H7 (cell line): Measurements from ENCODE around the gene ZNF385C. TPM values are rescaled to one million over a fixed set of nuclear protein-coding genes. Genes with fewer than 3 reads are reported as not detected.

ENCODE experiments used
- DNase-seq: peaks from one replicate; pipeline ENCODE4 v3.0.0; 2012
- H3K27me3 ChIP-seq: 2 replicates; pipeline ENCODE4 v1.6.0; 2011; ENCODE audit warnings: mild to moderate bottlenecking, low read length; ENCODE audit not compliant: control insufficient read depth, insufficient read depth
- H3K36me3 ChIP-seq: replicated peaks from 2 replicates; pipeline ENCODE4 v1.5.1; 2011; ENCODE audit warnings: low read length; ENCODE audit not compliant: control insufficient read depth, insufficient read depth
- H3K4me3 ChIP-seq: 2 replicates; pipeline ENCODE4 v1.5.1; 2011; ENCODE audit warnings: low read depth, mild to moderate bottlenecking, control low read depth, low read length, moderate library complexity; ENCODE audit not compliant: insufficient read depth
- total RNA-seq: library from RNA; depleted of rRNA; stranded (reverse); fragments of >200 nt; shearing (Covaris generic); gene quantifications from 2 replicates; pipeline ENCODE4 v1.2.3, GENCODE V29; 2014

Gene ZNF385C
- total RNA-seq, 1 experiment from 2014 or later = 2.7 TPM

- Histone ChIP-seq H3K36me3 (no peaks in the 10 kb centered on the region), H3K4me3 (no peak overlapping the region), H3K27me3 (no peaks in the 10 kb centered on the region; the same call in 1 of the 2 replicates)
- DNase-seq = no peak
These were observed 18.7 kb downstream of the ZNF385C start for GRCh38 chr17:42079541-42079940.

DNA sequence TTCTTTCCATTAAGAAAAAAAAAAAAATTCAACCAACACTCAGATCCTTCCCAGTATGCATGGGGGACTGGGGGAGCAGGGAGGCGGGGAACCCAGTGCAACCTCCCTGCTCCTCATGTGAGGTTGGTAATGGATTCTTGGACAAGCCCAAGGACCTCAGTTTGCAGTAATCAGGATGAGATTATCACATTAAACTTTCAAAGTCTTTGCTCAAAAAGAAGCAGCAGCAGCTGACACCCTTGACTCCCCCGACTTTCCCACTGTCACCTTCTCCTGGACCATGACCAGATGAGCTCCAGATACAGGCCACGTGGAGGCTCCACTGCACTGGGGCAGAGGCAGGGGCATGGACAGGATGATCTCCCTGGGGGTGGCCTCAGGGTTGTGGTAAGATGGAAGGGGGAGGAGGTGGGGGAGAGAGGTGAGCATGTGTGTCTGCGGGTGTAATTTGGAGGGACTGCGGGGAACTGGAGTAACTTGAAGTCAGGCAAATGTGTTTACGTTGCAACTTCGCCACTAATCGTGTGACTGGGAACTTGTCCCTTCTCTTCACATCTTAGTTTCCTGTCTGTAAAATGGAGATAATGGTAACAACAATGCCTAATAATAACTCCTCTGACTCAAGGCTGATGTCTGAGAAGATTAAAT lies 19.8 kb downstream of the ZNF385C start:
- Histone ChIP-seq H3K4me3 (no peak overlapping the region), H3K27me3 (no peaks in the 10 kb centered on the region; the same call in 1 of the 2 replicates), H3K36me3 (no peaks in the 10 kb centered on the region)
- no peak for DNase-seq

- H3K4me3 ChIP-seq = no peak overlapping the region
- DNase-seq = peak; percentile 55
These were observed 20.5 kb downstream of the ZNF385C start for GRCh38 chr17:42077755-42078154.

GRCh38 chr17:42076797-42077559 lies 21.3 kb downstream of the ZNF385C start:
- Histone ChIP-seq H3K36me3 (no peaks in the 10 kb centered on the region), H3K27me3 (peaks cover 9% of the 10 kb centered on the region), H3K4me3 (no peak overlapping the region)
- no peak for DNase-seq

More at GRCh38 chr17:42077755-42078154, 20.5 kb downstream of the ZNF385C start:
- peaks cover 3% of the 10 kb centered on the region for H3K27me3 ChIP-seq
- no peaks in the 10 kb centered on the region for H3K36me3 ChIP-seq

DNA sequence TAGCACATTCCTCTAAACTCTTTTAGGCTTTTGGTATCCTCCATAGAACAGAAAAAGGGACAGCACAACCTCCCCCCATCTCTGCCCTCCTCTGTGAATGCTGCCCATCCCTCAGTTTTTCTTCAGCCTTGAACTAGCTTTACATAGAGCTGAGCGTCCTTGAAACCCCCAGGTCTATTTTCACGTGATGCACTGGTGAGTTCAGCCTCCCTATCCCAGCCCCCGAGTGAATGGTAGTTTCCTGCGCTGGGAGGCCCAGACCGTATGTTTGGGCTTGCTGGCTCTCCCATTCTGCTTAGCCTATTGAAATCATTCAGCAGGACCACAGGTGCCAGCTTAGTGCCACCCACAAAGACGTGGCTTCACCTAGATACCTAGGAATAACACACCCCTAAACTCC lies 22.5 kb downstream of the ZNF385C start:
- peak; percentile 50 for DNase-seq
- H3K36me3 ChIP-seq = no peaks in the 10 kb centered on the region
- H3K27me3 ChIP-seq = peaks cover 13% of the 10 kb centered on the region
- H3K4me3 ChIP-seq = no peak overlapping the region

- DNase-seq = peak; percentile 89
- H3K27me3 ChIP-seq = peaks cover 13% of the 10 kb centered on the region
- peak overlapping the region; percentile 49 for H3K4me3 ChIP-seq
- H3K36me3 ChIP-seq = no peaks in the 10 kb centered on the region
These were observed 25.7 kb downstream of the ZNF385C start for GRCh38 chr17:42072323-42073187.

GRCh38 chr17:42071810-42072209 lies 26.5 kb downstream of the ZNF385C start:
- H3K27me3 ChIP-seq = peaks cover 13% of the 10 kb centered on the region
- peak overlapping the region; percentile 49 for H3K4me3 ChIP-seq
- DNase-seq = peak; percentile 56
- H3K36me3 ChIP-seq = no peaks in the 10 kb centered on the region

DNA sequence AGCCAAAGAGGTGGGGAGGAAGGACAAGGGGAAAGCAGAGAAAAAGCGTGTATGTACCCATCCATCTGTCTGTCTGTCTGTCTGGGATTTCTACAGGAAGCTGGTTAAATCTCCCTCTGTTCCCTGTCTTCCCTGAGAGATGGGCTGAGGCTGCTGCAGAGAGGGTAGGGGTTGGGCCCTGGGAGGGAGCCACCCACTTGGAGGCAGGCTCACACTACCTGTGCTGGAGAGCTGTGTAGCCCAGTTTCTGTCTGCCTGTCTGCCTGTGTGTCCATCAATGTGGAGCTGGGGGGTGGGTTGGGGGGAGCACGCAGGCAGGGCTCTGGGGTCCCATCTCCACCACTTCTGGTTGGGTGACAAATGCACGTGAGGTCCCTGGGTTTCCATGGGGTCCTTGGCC lies 29.3 kb downstream of the ZNF385C start:
- H3K27me3 ChIP-seq = peaks cover 13% of the 10 kb centered on the region
- no peaks in the 10 kb centered on the region for H3K36me3 ChIP-seq
- peak; percentile 50 for DNase-seq
- H3K4me3 ChIP-seq = no peak overlapping the region

GRCh38 chr17:42067371-42068091 lies 30.7 kb downstream of the ZNF385C start:
- Histone ChIP-seq H3K36me3 (no peaks in the 10 kb centered on the region), H3K27me3 (peaks cover 8% of the 10 kb centered on the region), H3K4me3 (no peak overlapping the region)
- DNase-seq = peak; percentile 90

GRCh38 chr17:42065201-42065600 lies 33.1 kb downstream of the ZNF385C start:
- H3K4me3 ChIP-seq = no peak overlapping the region
- no peaks in the 10 kb centered on the region for H3K27me3 ChIP-seq
- no peaks in the 10 kb centered on the region for H3K36me3 ChIP-seq
- no peak for DNase-seq

GRCh38 chr17:42062681-42063080 lies 35.6 kb downstream of the ZNF385C start:
- H3K4me3 ChIP-seq = no peak overlapping the region
- H3K36me3 ChIP-seq = no peaks in the 10 kb centered on the region
- peak; percentile 54 for DNase-seq
- no peaks in the 10 kb centered on the region for H3K27me3 ChIP-seq

DNA sequence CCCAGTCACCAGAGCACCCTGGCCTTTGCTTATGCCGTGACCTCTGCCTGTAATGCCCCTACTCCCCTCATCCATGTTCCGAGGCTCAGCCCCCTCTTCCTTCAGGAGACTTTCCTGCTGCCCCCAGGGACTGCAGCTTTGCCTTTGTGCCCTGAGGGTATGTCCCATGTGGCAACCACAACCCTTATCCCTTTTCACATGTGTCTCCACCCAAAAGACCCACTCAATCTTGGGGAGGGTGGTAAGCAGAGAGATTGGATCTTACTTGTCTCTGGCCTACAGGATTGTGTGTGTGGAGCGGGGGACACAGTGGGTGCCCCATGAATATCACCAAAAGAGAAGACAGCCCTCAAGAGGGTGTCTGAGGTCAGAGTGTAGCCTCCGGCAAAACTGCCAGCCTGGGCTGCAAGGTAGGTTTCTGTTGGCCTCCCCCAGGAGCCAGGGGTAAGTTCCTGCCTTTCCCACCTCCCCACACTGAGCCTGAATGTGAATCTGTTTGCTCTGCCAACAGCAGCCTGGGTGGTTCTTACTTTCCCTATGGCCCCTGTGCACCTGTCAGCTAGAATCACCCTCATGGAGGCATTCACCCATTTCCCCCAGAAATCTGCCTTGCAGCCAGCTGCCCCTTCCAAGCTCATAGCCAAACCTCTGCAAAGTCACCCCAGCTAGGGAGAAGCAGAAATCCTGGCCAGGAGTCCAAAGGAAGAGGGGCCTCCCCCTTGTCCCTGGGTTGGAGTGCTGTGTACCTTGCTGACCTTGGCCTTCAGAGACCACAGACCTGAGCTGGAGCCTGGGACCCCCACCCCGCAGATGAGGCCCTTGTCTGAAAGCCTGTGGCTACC lies 36.4 kb downstream of the ZNF385C start:
- DNase-seq = peak; percentile 54
- no peak overlapping the region for H3K4me3 ChIP-seq
- no peaks in the 10 kb centered on the region for H3K27me3 ChIP-seq
- H3K36me3 ChIP-seq = no peaks in the 10 kb centered on the region

- no peak overlapping the region for H3K4me3 ChIP-seq
- no peak for DNase-seq
- H3K27me3 ChIP-seq = no peaks in the 10 kb centered on the region
- no peaks in the 10 kb centered on the region; the same call in 1 of the 2 replicates for H3K36me3 ChIP-seq
These were observed 38.0 kb downstream of the ZNF385C start for GRCh38 chr17:42060231-42060630.
